ENCODE measurements around the gene ODF4. TPM values are rescaled to one million over a fixed set of nuclear protein-coding genes. Genes with fewer than 3 reads are reported as not detected.

ODF4 gene
- total and polyA plus RNA-seq, 4 donors: not detected

GRCh38 chr17:8312726-8313600 is 26.7 kb upstream of the ODF4 start:
- DNase-seq (ENCODE audit: low spot score): no peak
- Histone ChIP-seq H3K36me3 (ENCODE audit: control insufficient read depth in 4 of 4, insufficient read depth in 3 of 4, low read depth in 1 of 4, low read length in 3 of 4) (no peaks in the 10 kb centered on the region), H3K4me1 (ENCODE audit: control insufficient read depth in 4 of 4, insufficient read depth in 4 of 4, low read length in 3 of 4) (peaks cover 0 to 8% (median 3%) of the 10 kb centered on the region in 4 donors), H3K9me3 (ENCODE audit: control insufficient read depth in 4 of 4, low read length in 3 of 4) (no peaks in the 10 kb centered on the region), H3K4me3 (ENCODE audit: low read depth in 1 of 3, low read length in 3 of 3) (no peak overlapping the region), H3K27me3 (ENCODE audit: control insufficient read depth in 4 of 4, insufficient read depth in 4 of 4, low read length in 3 of 4) (peaks cover 0 to 3% (median 1%) of the 10 kb centered on the region in 4 donors), H3K27ac (ENCODE audit: low read depth in 1 of 2, low read length in 2 of 2) (no peak overlapping the region), H3K9ac (ENCODE audit: low read depth in 1 of 2, low read length in 2 of 2) (no peak overlapping the region)
- TF ChIP-seq ZBTB33 (IDR thresholded peaks at IDR 0.05) (no peak), NR2F2 (IDR thresholded peaks at IDR 0.05) (no peak), REST (IDR thresholded peaks at IDR 0.05) (no peak), JUND (IDR thresholded peaks at IDR 0.05) (no peak), SP1 (IDR thresholded peaks at IDR 0.05) (no peak), HNF4G (IDR thresholded peaks at IDR 0.05) (no peak), RXRA (IDR thresholded peaks at IDR 0.05) (no peak), EGR1 (IDR thresholded peaks at IDR 0.05; ENCODE audit: low read depth in 2 of 2) (no peak), CTCF (IDR thresholded peaks at IDR 0.05; ENCODE audit: low read depth, low read length, missing input control) (no peak), ATF3 (IDR thresholded peaks at IDR 0.05) (no peak), MAX (IDR thresholded peaks at IDR 0.05) (no peak), TAF1 (conservative IDR thresholded peaks at IDR 0.05) (no peak), HNF4A (conservative IDR thresholded peaks at IDR 0.05) (no peak), FOXA1 (IDR thresholded peaks at IDR 0.05) (no peak), GABPA (IDR thresholded peaks at IDR 0.05 in 1 of 2, conservative IDR thresholded peaks at IDR 0.05 in 1 of 2) (no peak)
- WGBS: 52% methylated on average over 16 of the region's 16 CpGs

Data from liver (tissue), 9 donors.